D721Med (cell line): ENCODE measurements around the gene ABCC8.

Experiments used
- DNase-seq: peaks from one replicate; pipeline ENCODE4 v3.0.0; 2011; ENCODE audit warnings: low spot score; ENCODE audit not compliant: insufficient read length
- FAIRE-seq: peaks from 2 replicates; lab custom pipeline; 2011; peaks lifted over from hg19 to GRCh38; lab: Jason Lieb, UNC
- TF ChIP-seq, protein P1 (sequence below): IDR thresholded peaks from 2 replicates; pipeline ENCODE4 v1.5.1; 2012; ENCODE audit warnings: mild to moderate bottlenecking, control low read depth; ENCODE audit not compliant: insufficient read depth; ENCODE audit errors: missing control alignments

Gene ABCC8

DNA sequence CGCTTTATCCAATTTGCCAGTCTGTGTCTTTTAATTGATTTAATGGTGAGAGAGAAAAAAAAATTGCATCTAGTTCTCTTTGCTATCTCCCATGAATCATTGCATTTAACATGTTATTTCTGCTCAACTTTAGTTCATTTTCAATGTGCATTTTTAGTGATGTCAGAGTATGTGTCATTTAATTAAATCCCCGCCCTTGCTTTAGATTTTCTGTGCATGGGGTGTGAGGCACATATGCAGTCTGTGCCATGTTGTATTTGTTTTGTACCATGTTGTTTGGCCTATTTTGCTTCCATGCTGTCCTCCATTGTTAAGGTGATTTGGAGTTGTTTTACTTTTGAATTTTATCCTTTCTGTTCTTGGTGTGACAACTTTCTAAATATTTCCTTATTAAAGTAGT lies 133.4 kb downstream of the ABCC8 start:
- DNase-seq: no peak
- FAIRE-seq: no peak
- TF ChIP-seq, protein P1, sequence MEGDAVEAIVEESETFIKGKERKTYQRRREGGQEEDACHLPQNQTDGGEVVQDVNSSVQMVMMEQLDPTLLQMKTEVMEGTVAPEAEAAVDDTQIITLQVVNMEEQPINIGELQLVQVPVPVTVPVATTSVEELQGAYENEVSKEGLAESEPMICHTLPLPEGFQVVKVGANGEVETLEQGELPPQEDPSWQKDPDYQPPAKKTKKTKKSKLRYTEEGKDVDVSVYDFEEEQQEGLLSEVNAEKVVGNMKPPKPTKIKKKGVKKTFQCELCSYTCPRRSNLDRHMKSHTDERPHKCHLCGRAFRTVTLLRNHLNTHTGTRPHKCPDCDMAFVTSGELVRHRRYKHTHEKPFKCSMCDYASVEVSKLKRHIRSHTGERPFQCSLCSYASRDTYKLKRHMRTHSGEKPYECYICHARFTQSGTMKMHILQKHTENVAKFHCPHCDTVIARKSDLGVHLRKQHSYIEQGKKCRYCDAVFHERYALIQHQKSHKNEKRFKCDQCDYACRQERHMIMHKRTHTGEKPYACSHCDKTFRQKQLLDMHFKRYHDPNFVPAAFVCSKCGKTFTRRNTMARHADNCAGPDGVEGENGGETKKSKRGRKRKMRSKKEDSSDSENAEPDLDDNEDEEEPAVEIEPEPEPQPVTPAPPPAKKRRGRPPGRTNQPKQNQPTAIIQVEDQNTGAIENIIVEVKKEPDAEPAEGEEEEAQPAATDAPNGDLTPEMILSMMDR: no peak
